GM18505 (cell line): Measurements from ENCODE around the gene ZNF514.
"Not testable (repeated sequence)": the region's sequence is repeated elsewhere in the genome, so short reads cannot be mapped to it uniquely, and the experiment has no call there.

Experiments used
- ATAC-seq: cut with Tn5 transposase; IDR thresholded peaks from one replicate; pipeline ENCODE4 v1.9.1; 2021; ENCODE audit not compliant: unreplicated experiment
- POLR2A ChIP-seq: IDR thresholded peaks from 4 replicates; pipeline ENCODE4 v1.6.1; 2011; ENCODE audit warnings: borderline replicate concordance; ENCODE audit not compliant: insufficient read depth, insufficient read length; ENCODE audit errors: extremely low read depth

The ZNF514 gene

DNA sequence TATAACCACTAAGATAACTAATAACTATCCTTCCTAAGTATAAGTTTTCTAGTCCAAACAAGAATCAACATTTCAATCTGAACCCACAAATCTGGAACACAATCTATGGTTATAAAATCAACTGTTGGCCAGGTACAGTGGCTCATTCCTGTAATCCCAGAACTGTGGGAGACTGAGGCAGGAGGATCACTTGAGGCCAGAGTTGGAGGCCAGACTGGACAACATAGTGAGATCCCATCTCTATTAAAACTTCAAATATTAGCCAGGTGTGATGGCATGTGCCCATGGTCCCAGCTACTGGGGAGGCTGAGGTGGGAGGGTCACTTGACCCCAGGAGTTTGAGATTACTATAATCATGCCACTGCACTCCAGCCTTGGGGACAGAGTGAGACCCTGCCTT, 49.3 kb downstream of the ZNF514 start:
- ATAC-seq, result no peak
- TF ChIP-seq POLR2A, result no peak

DNA sequence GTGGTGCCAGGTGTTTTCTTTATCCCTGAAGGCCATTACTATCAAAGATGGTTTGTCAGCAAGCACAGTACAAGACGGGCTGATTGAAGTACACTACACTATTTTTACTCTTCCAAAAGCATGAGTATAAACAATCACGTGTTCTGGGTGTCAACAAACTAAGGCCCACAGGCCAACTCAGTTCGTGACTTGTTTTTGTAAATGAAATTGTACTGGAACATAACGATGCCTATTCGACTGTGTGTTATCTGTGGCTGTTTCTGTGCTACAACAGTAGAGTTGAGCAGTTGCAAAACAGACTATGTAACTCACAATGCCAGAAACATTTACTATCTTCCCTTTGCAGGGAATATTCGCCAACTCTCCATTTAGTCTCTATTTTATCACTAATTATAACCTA, 50.4 kb downstream of the ZNF514 start:
- TF ChIP-seq POLR2A, result no peak
- ATAC-seq, result no peak

DNA sequence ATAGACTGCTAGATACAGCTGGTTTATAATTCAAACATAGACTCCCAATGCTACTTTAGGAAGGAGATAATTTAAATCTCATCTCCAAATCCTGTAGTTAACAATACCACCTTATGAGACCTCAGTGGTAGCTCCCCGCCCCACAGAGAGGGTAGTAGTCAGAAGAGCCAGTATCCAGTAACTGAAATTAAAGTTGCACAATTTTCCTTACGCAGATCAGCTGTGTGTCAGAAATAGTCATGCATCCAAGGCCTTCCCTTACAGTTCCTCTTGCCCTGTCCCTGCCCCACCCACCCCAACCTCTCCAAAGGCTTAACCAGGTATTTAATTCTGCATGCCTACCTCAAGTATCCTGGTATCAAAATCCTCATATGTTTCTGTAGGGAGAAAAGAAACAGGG, 53.6 kb downstream of the ZNF514 start:
- no peak for ATAC-seq
- TF ChIP-seq POLR2A, result no peak

GRCh38 chr2:95104606-95105005, 55.0 kb downstream of the ZNF514 start:
- no peak for ATAC-seq

GRCh38 chr2:95099910-95100309, 59.7 kb downstream of the ZNF514 start:
- ATAC-seq, result no peak
- TF ChIP-seq POLR2A, result no peak

More at GRCh38 chr2:95104606-95105005, 55.0 kb downstream of the ZNF514 start:
- no peak for TF ChIP-seq POLR2A

GRCh38 chr2:95098273-95098672, 61.4 kb downstream of the ZNF514 start:
- not testable (repeated sequence) for ATAC-seq
